Anterior cingulate cortex (tissue), 58 donors: Measurements from ENCODE around the gene SLC46A1.

Experiments
- DNase-seq, 58 donors: peaks; one replicate each; lab custom pipeline; 2025; lab: John Stamatoyannopoulos, UW

SLC46A1 gene

DNA sequence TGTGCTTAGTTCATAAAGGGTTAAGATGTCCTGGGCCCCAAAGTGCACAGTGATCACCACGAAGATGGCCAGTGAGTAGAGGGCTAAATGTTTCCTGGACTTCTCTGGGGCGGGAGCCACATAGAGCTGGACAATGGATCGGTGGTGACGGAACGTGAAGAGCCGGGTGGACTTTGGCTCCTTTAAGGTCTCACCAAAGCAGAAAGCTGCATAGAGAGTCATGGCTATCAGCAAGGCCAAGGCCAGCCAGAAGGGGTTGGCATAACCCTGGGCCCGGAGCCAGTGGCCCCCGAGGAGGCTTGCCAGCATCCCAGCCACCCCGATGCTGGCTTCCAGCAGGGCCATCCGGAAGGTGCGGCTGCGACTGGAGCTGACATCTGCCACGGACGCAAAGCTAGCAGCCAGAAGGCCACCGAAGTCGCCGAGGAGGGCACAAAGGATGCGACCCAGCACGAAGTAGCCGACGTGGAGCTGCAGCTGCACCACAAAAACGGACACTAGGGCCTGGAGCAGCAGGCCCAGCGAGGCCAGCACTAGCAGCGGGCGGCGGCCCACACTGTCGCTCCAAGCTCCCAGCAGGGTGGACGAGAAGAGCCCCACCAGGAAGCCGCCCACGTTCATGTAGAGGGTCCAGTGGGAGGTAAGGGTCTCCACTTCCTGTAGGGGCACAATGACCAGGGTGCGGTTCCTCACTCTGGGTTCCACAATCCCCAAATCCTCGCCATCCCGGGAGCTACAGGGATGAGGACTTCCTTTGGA, 1.0 kb downstream of the SLC46A1 start:
- DNase-seq: peak in 11 of 58 donors; percentile 19 to 63 (median 32)

DNA sequence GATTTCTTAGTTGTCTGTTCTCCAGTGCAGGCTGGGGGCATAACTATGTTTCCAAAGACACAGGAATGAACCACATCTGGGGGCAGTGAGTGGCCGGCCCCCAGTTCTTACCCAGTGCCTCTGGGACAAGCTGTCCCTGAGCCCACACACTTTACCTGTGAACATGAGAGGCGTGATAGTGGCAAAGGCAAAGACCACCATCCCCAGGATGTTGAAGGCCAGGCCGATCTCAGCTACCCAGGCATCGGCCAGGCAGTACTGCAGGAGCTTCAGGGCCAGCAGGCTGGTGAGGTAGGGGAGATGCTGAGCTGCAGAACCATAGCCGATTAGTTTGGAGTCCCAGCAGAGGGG, 1.6 kb downstream of the SLC46A1 start:
- DNase-seq: no peak

DNA sequence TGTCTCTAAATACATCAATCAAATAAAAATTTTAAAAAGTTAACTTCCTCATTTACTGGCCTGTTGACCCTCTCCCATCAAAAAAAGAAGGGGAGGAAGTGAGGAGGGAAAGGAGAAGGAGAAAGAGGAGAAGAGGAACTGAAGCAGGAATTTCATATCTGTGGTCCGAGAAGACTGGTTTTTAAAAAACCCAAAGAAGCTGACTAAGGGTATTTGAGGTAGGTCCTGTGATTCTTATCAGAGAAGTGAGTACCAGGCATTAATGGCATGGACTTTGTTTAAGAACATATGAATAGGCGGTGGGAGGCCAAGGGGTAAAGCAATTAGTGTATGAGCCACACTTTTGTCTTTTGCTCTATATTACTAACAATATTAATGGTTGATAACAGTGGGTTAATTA, 2.0 kb downstream of the SLC46A1 start:
- DNase-seq: no peak

DNA sequence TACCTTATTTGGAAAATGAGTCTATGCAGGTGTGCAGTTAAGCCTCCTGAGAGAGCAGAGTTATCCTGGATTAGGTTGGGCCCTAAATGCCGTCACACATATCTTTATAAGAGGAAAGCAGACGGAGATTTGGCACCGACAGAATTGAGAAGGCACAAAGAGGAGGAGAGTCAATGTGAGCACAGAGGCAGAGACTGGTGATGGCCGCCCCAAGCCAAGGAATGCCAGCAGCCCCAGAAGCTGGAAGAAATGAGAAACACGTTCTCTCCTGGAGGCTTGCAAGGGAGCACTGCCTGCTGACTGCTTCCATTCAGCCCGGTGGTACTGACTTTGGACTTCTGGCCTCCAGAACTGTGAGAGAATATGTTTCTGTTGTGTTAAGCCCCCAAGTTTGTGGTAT, 3.2 kb downstream of the SLC46A1 start:
- no peak for DNase-seq

DNA sequence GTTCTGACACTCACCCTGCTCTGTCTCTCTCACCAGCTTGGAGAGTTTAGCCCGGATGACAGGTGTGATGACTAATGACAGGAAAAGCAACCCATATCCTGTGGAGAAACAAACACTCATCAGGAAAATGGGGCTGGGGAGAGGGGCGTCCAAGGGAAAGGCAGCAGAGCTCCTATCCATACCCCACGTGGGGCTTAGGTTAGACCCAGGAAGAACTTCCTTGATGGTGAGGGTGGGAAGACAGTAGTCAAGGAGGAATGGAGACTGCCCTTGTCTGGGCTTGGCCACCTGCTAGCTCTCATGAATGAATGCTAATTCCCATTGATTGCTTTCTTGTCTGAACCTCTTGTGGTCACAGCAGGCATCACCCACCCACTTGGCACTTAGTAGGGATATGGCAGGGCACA, 3.8 kb downstream of the SLC46A1 start:
- no peak for DNase-seq

DNA sequence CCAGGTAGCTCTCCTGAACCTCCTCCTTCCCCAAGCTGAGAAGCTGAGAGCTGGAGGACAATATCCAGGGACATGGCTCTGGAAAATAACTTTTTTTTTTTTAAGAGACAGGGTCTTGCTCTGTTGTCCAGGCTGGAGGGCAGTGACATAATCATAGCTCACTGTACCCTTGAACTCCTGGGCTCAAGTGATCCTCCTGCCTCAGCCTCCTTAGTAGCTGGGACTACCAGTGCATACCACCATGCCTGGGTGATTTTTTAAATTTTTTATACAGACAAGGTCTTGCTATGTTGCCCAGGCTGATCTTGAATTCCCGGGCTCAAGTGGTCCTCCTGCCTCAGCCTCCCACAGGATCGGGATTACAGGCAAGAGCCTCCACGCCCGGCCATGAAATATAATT, 6.2 kb downstream of the SLC46A1 start:
- no peak for DNase-seq

DNA sequence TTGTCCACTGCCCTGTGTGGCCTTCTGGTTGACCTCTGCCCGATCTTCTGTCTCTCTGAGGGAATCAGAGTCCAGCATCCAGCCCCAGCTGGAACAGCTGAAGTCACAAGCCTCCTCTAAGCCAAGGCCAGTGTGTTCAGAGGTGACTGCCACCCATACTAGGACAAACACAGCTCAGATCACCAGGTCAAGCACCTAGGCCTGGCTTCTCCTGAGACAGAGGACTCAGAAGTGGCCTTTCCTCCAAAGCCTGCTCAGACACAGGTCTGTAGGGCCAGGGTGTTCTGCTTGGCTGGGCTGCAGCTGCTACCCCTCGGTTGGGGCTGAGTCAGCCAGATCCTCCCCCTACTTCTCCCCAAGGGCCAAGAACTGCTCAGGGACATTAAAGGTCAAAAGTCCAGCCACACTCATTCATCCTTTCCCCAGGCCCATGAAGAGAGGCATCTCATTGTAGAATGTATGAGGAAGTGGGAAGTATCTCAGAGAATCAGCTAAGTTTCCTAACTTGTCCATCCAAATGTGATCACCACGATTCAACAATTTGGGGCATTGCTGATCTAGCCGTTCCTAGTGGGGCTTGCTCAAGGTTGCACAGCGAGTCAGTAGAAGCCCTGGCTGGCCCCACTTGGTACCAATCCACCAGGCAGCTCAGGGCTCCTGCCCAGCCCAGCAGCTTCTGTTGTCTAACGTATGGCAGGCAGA, 7.6 kb downstream of the SLC46A1 start:
- peak in 1 of 58 donors; percentile 8 for DNase-seq

DNA sequence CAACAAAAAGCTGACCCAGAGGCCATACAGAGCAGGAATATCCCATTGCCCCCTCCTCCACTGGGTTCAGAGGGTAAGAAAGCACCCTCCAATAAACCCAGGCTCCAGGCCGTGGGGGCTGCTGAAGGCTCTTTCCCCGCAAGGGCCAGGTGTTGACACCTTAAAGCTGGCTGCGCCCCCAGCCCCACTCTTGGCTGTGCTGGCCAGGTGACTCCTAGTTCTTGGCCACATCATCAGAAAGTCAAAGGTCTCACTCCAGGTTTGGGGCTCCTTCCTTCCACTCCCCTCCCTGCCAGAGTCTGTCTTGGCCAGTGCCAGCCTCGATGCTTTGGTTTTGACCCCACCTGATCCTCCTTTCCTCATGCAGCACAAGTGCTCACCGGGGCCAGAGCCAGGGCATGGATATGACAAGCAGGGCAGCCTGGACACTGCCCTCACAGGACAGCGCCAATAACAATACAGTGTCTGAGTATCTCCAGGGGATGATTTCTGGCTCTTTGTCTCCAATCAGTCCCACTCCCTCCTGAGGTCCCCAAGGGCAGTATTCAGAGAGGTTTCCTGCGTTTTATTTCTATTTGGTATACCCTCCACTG, 8.2 kb downstream of the SLC46A1 start:
- DNase-seq: no peak

DNA sequence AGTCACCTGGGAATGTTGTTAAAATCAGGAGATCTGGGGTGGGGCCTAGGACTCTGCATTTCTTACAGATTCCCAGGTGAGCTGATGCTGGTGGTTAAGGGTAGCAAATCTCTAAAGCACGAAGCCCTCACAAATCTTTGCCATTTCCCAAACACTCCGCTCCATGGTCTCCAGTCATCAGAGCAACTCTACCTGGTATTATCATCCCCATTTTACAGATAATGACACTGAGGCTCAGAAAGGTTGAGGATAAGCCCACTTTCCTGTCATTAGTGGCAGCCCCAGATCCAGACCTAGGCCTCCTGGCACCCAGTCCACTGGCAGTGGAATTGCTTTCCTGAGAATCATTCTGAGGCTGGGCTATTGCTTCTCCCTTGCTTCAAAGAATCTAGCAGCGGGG, 8.7 kb downstream of the SLC46A1 start:
- DNase-seq: no peak

DNA sequence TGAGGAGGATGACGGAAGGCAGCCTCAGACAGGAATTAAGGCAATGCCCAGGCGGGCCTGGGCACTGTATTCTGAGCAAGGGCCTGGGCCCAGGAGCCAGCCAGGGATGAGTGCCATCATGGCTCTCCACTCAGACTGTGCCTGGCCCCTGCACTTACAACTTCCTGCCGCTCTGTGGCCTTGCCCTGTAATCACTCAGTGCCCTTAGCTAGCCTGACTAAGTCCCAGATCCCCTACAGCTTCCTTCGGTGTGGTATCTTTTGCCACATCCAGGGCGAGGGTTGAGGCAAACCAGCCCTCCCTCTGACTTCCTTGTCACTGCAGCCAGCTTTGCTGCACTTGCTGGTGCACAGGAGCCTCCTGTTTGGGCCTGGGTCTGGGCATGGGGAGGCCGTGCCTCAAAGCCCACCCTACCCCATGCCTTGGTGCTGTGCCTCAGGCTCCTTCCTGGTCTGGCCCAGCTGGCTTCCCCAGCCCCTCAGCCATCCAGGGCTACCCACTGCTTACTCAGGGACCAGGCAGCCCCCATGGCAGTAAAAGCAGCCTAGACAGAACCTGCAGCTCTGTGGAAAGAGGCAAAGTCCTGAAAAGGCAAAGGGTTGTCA, 9.3 kb downstream of the SLC46A1 start:
- DNase-seq: no peak

DNA sequence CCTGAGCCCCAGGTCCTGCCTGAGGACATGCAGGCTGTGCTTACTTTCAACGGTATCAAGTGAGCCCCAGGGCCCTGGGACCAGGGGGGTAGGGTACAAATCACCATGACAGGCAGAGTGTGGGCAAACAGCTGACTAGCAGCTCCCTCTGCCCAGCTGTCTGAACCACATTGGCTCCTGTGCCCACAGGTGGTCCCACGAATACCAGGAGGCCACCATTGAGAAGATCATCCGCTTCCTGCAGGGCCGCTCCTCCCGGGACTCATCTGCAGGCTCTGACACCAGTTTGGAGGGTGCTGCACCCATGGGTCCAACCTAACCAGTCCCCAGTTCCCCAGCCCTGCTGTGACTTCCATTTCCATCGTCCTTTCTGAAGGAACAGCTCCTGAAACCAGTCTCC, 10.0 kb downstream of the SLC46A1 start:
- no peak for DNase-seq

DNA sequence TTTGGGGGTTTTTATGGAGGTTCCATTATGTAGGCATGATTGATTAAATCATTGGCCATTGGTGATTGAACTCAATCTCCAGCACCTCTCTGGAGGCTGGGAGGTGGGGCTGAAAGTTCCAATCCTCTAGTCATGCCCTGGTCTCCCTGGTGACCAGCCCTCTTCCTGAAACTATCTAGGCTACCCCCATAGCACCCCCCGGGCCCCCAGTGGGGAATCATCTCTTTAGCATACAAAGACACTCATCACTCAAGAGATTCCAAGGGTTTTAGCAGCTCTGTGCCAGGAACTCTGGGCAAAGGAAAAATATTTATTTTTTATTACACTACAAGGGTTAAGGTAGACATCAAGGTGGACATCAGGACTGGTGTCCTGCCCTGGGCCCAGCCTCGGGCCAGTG, 10.6 kb downstream of the SLC46A1 start:
- DNase-seq: no peak

DNA sequence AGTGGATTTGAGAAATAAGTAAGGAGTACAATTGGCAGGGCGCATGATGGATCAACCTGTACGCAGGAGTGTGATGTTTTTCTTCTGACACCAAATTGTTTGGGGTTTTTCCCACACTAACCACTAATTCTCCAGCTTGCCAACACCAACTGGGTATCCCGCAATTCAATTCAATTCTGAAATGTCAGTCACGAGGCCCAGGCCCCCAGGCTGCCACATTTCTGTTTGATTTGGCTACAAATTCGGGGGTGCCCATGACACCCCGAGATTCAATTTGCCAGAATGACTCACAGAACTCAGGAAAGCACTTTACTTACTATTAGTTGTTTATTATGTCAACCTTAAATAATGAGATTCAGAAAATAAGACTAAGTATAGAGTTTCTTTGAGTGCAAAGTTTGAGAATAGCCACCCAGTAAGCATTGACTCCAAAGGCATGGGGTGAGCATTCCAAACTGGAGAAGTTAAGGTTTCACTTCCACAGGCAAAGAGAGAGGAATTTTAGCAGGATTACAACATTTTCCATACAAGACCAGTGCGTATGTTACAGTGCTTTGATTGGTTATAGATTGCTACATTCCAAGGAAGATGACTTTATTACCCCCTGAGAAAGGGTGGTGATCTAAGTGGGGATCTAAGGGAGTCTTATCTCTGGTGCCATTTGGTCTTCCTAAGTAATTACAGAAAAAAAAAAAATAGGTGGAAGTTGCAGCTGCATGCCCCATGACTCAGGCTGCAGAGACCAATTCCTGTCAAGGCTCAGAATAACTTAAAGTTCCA, 11.5 kb downstream of the SLC46A1 start:
- DNase-seq: no peak

DNA sequence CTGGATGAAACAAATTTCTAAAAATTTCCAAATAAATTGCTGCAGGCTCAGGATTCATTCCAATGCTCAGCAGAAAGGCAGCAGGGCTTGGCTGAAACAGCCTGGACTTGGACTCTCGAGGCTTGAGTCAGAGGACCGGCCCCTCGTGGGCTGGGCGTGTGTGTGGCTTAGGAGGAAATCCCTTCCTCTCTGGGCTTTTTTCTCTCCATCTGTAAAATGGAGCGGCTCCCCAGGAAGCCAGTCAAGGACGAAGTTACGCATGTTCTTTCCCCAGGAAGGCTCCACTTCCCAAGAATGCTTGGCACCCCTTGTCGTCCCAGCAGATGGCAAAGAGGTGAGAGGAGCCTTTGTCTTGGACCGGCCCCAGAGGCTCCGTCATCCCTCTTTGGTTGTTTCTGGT, 13.5 kb downstream of the SLC46A1 start:
- no peak for DNase-seq

DNA sequence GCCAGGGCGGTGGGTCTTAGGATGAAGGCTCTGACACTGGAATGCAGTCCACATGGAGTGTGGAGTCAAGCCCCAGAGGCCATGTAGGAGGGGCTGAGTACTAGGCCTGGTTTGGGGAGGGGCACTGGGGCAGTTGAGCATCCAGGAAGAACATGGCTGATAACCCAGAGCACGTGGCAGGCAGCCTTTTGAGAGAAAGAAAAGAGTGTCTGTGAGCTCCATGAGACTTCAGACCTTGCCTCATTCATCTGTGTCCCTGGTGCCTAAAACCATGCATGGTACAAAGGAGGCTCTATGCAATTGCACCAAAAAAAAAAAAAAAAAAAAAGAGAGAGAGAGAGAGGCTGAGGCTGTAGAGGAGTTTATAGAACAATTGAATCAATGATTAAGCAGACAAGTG, 14.6 kb downstream of the SLC46A1 start:
- DNase-seq: no peak

DNA sequence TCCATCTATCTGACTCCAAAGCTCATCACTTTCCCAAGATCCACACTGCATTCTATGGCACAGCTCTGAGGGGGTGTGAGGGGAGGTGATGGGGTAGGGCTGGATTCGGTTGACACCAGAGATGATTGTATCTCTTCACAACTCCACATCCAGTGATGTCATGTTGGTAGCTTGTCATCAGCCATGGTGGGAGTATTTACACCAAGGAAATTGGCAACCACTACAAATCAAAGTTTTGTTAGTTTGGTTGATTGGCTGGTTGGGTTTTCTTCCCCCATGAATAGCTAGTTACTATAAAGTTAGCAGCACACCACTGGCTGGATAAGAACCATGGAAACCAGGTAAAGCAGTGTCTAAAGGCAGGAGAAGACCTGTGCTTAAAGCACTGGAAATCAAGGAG, 15.0 kb downstream of the SLC46A1 start:
- no peak for DNase-seq

DNA sequence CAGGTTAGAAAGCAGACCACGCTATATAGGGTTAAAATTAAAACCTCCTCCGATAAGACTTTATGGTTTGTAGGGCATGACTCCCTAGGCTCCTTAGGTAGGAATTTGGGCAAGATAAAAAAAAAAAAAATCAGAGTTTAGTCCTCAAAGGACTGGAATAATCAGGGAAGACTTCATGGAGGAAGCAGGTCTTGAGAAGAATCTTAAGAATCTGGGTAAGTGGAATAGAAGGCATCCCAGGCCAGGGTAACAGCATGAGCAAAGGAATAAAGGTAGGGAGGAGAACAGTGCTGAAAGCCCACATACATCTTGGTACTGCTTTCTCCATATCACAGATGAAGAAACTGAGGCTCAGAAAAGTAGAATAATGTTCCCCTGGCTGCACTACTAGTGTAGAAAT, 15.4 kb downstream of the SLC46A1 start:
- no peak for DNase-seq

DNA sequence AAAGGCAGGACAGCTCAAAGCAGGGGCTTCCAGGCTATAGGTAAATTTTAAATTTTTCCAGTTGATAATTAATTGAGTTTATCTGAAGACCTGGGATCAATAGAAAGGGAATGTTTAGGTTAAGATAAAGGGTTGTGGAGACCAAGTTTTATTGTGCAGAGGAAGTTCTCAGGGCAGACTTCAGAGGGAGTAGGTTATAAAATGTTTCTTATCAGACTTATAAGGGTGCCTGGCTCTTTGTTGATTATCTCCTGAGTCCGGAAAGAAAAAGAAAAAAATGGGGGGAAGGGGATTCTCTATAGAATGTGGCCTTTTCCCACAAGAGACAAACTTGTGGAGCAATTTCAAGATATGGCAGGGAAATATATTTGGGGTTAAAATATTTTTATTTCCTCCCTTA, 15.9 kb downstream of the SLC46A1 start:
- no peak for DNase-seq

DNA sequence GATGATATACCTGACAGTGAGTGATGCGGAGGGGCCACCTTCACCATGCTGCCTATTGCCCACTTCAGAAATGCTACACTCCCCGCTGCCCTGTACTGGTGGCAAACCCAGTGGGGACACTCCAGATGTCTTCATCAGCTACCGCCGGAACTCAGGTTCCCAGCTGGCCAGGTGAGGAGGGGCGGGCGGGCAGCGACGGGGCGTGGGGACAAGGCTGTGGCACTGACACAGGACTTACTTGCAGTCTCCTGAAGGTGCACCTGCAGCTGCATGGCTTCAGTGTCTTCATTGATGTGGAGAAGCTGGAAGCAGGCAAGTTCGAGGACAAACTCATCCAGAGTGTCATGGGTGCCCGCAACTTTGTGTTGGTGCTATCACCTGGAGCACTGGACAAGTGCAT, 17.9 kb downstream of the SLC46A1 start:
- DNase-seq: no peak

DNA sequence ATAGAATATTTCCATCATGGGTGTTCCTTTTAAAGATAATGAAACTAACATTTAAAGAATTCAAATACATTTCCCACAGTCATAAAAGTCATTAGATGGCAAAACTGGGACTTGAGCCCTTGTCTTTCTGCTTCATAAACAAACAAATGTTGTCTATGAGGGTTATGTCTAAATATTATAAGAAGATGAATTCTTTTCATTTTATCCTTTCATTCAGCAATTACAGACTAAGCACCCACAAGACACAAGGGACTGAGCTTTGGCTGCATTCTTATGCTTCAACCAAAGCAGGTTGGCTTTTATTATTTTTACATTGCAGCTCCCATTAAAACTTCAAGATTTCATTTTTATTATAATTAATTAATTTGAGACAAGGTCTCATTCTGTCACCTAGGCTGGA, 19.6 kb downstream of the SLC46A1 start:
- no peak for DNase-seq

DNA sequence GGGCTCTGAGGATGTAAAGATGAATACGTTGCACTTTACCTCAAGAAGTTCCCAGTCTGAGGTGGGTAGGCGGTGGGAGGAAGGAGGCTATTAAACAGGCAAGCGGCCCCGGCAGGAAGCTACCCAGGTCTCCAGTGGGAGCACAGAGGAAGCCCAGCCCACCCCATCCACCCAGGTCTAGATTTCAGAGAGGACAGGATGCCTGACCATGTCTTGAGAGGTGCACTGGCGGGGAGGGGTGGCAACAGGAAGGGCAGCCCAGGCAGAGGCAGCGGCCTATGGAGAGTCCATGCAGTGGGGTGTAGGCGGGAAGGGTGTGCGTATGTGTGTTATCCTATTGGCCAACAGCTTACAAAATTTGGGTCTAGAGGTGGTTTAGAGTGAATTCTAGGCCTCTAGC, 20.6 kb downstream of the SLC46A1 start:
- no peak for DNase-seq
